Measurements from ENCODE around the gene PEX6.

GRCh38 chr6:42938987-42939809 is 39.8 kb downstream of the PEX6 start:
- no peak for TF ChIP-seq CTCF (conservative IDR thresholded peaks at IDR 0.05; ENCODE audit: low read depth, low read length)
- TF ChIP-seq EZH2 (IDR thresholded peaks at IDR 0.05; ENCODE audit: borderline replicate concordance, low read depth, low read length, poor library complexity, severe bottlenecking), result no peak
